ENCODE data around the gene STMND1.

GRCh38 chr6:17099401-17100059, 2.3 kb upstream of the STMND1 start:
- no peak for TF ChIP-seq POLR2AphosphoS5 (IDR thresholded peaks at IDR 0.05; ENCODE audit: low read depth, low read length)
- TF ChIP-seq POLR2A (IDR thresholded peaks at IDR 0.05; ENCODE audit: low read depth, low read length), result no peak
- no peak for TF ChIP-seq TAF1 (IDR thresholded peaks at IDR 0.05; ENCODE audit: borderline replicate concordance, low read depth, low read length)
